Gastrocnemius medialis (tissue), 4 donors: ENCODE data around the gene CLUH. TPM values are rescaled to one million over a fixed set of nuclear protein-coding genes. Genes with fewer than 3 reads are reported as not detected.
A peak's percentile ranks its signal among the peaks of the same experiment; 100 is the strongest.

ENCODE experiments used
- ATAC-seq, 2 donors: fragments of 150-250 bp; one replicate each; pipeline ENCODE4 v1.9.1; 2016
- DNase-seq, 2 donors: peaks; one replicate each; pipeline ENCODE4 v3.0.0-alpha.2; 2019
- H3K27ac ChIP-seq, 4 donors: fragments of 200-600 bp; sonication (generic); 1 replicate in 1 of 4; 2 replicates in 3 of 4; pipeline ENCODE4 v1.5.1; 2016 to 2018; ENCODE audit warnings: mild to moderate bottlenecking in 2 of 4, moderate library complexity in 1 of 4
- H3K27me3 ChIP-seq, 3 donors: fragments of 200-600 bp; sonication (generic) in 2 of 3; 1 replicate in 1 of 3; 2 replicates in 2 of 3; pipeline versions ENCODE4 v1.5.1 to v1.6.0; 2016 to 2019; ENCODE audit warnings: mild to moderate bottlenecking in 1 of 3, moderate library complexity in 1 of 3
- H3K36me3 ChIP-seq, 2 donors: fragments of 200-600 bp; sonication (generic) in 1 of 2; one replicate each; pipeline ENCODE4 v1.5.1; 2017 to 2018
- H3K4me1 ChIP-seq, 2 donors: fragments of 200-600 bp; sonication (generic) in 1 of 2; one replicate each; pipeline ENCODE4 v1.5.1; 2016 to 2017; ENCODE audit warnings: mild to moderate bottlenecking in 2 of 2
- H3K4me3 ChIP-seq, 4 donors: fragments of 200-600 bp; sonication (generic) in 3 of 4; 1 replicate in 1 of 4; 2 replicates in 3 of 4; pipeline ENCODE4 v1.5.1; 2016 to 2019; ENCODE audit warnings: mild to moderate bottlenecking in 2 of 4
- H3K9me3 ChIP-seq, 3 donors: fragments of 200-600 bp; sonication (generic) in 2 of 3; 1 replicate in 1 of 3; 2 replicates in 2 of 3; pipeline ENCODE4 v1.5.1; 2016 to 2019
- POLR2A ChIP-seq, 2 donors: fragments of 450-650 bp; IDR thresholded peaks; one replicate each; pipeline ENCODE4 v1.6.1; 2017; ENCODE audit warnings: antibody characterized with exemption in 2 of 2, mild to moderate bottlenecking in 2 of 2, moderate library complexity in 2 of 2
- in situ Hi-C, 4 donors: fragments of 200-750 bp; cut with MboI; loops; one replicate each; pipeline versions ENCODE4 v1.15.0 to v1.8.0; 2017; ENCODE audit warnings: low sequenced_read_pairs in 4 of 4
- intact Hi-C: fragments of 100-400 bp; cut with DNase I; formaldehyde crosslinking; loops from one replicate; pipeline ENCODE4 v1.15.1; 2023; ENCODE audit warnings: low total_unique reads
- total RNA-seq, 4 donors: library from RNA; depleted of rRNA; stranded (reverse); fragments of >200 nt; gene quantifications; one replicate each; pipeline versions ENCODE4 v1.1.0 to v1.2.3, GENCODE V29; 2016
- TF ChIP-seq, protein P1 (sequence below), 5 experiments: fragments of 450-650 bp in 3 of 5; fragments of 200-600 bp in 2 of 5; sonication (generic) in 2 of 5; IDR thresholded peaks in 4 of 5; conservative IDR thresholded peaks in 1 of 5; 1 replicate in 4 of 5; 2 replicates in 1 of 5; pipeline ENCODE4 v1.5.1; 2016 to 2019; ENCODE audit warnings: antibody characterized with exemption in 5 of 5, mild to moderate bottlenecking in 3 of 5, moderate library complexity in 3 of 5

Gene CLUH
- total RNA-seq, 4 donors from 2014 or later, result 104 to 286 (median 211) TPM

DNA sequence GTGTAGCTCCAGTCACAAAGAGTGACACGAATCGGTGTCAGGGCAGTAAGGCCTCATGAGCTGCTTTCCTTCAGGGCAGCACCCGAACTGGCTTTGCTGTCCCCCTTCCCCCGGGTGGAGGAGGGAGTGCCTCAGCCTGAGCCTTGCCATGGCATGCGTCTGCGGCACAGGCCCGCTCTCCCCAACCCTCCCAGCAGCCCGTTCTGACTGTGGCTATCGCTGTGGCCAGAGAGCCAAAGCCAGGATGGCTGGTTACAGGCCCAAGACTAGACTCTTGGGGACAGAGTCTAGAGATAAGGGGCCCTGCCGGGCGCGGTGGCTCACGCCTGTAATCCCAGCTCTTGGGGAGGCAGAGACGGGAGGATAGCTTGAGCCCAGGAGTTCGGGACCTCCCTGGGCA, 25.9 kb downstream of the CLUH start:
- peak overlapping the region; percentile 82 to 94 (median 90) for H3K27ac ChIP-seq
- TF ChIP-seq POLR2A (IDR thresholded peaks at IDR 0.05), result no peak
- TF ChIP-seq, protein P1, sequence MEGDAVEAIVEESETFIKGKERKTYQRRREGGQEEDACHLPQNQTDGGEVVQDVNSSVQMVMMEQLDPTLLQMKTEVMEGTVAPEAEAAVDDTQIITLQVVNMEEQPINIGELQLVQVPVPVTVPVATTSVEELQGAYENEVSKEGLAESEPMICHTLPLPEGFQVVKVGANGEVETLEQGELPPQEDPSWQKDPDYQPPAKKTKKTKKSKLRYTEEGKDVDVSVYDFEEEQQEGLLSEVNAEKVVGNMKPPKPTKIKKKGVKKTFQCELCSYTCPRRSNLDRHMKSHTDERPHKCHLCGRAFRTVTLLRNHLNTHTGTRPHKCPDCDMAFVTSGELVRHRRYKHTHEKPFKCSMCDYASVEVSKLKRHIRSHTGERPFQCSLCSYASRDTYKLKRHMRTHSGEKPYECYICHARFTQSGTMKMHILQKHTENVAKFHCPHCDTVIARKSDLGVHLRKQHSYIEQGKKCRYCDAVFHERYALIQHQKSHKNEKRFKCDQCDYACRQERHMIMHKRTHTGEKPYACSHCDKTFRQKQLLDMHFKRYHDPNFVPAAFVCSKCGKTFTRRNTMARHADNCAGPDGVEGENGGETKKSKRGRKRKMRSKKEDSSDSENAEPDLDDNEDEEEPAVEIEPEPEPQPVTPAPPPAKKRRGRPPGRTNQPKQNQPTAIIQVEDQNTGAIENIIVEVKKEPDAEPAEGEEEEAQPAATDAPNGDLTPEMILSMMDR (IDR thresholded peaks at IDR 0.05 in 4 of 5, conservative IDR thresholded peaks at IDR 0.05 in 1 of 5), result no peak
- intact Hi-C loops, result loop anchor here (2.0 to 5.0 kb wide), 2 partner anchors 25 to 93 kb away; partner anchors contain the start of genes CLUH and PAFAH1B1
- in situ Hi-C loops, result no loop called here
- DNase-seq, result no peak
- H3K36me3 ChIP-seq, result peaks cover under 1 to 47% of the 10 kb centered on the region in 2 donors
- no peaks in the 10 kb centered on the region for H3K9me3 ChIP-seq
- no peak overlapping the region for H3K4me3 ChIP-seq
- peaks cover 38 to 41% of the 10 kb centered on the region in 2 donors for H3K4me1 ChIP-seq
- H3K27me3 ChIP-seq, result no peaks in the 10 kb centered on the region
- ATAC-seq, result no peak

- in situ Hi-C loops (no loop called here), intact Hi-C loops (no loop called here)
- peak overlapping the region in 2 of 4 donors; percentile 35 to 94 for H3K27ac ChIP-seq
- H3K9me3 ChIP-seq, result no peaks in the 10 kb centered on the region
- H3K36me3 ChIP-seq, result peaks cover 5 to 49% of the 10 kb centered on the region in 2 donors
- DNase-seq (no peak), ATAC-seq (no peak)
- no peak overlapping the region for H3K4me3 ChIP-seq
- peaks cover 37 to 38% of the 10 kb centered on the region in 2 donors for H3K4me1 ChIP-seq
- TF ChIP-seq, protein P1 (IDR thresholded peaks at IDR 0.05 in 4 of 5, conservative IDR thresholded peaks at IDR 0.05 in 1 of 5), result no peak
- TF ChIP-seq POLR2A (IDR thresholded peaks at IDR 0.05), result no peak
- no peaks in the 10 kb centered on the region for H3K27me3 ChIP-seq
These were observed 27.0 kb downstream of the CLUH start for GRCh38 chr17:2684549-2684948.

DNA sequence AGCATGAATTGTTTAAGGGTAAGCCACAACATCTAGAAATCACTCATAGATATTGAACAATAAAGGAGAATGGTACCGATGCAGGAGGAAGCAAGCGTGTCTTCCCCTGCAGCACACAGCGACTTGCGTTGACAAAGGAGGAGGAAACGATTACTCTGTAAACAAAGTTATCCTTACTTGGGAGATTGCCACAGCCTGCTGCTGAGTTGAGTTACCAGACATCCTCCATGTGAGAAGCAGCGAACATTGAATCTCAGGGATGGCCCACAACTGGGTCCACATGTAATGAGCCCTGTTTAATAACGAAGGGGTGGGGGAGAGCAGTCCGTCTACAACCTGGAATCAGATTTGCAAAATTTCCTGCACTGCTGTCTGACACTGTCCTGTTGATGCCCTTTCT, 27.7 kb downstream of the CLUH start:
- TF ChIP-seq, protein P1 (IDR thresholded peaks at IDR 0.05 in 4 of 5, conservative IDR thresholded peaks at IDR 0.05 in 1 of 5), result no peak
- no peak for TF ChIP-seq POLR2A (IDR thresholded peaks at IDR 0.05)
- no peaks in the 10 kb centered on the region for H3K27me3 ChIP-seq
- no peaks in the 10 kb centered on the region for H3K9me3 ChIP-seq
- intact Hi-C loops, result no loop called here
- ATAC-seq, result no peak
- DNase-seq, result no peak
- no peak overlapping the region for H3K4me3 ChIP-seq
- in situ Hi-C loops, result no loop called here
- peak overlapping the region in 2 of 4 donors; percentile 35 to 94 for H3K27ac ChIP-seq
- H3K4me1 ChIP-seq, result peaks cover 30 to 32% of the 10 kb centered on the region in 2 donors
- peaks cover 5 to 52% of the 10 kb centered on the region in 2 donors for H3K36me3 ChIP-seq

- Histone ChIP-seq H3K27me3 (no peaks in the 10 kb centered on the region), H3K9me3 (no peaks in the 10 kb centered on the region), H3K4me3 (no peak overlapping the region), H3K4me1 (peaks cover 15 to 18% of the 10 kb centered on the region in 2 donors), H3K27ac (no peak overlapping the region), H3K36me3 (peaks cover 5 to 66% of the 10 kb centered on the region in 2 donors)
- in situ Hi-C loops, result no loop called here
- TF ChIP-seq, protein P1 (IDR thresholded peaks at IDR 0.05 in 4 of 5, conservative IDR thresholded peaks at IDR 0.05 in 1 of 5), result no peak
- no peak for TF ChIP-seq POLR2A (IDR thresholded peaks at IDR 0.05)
- ATAC-seq (no peak), DNase-seq (no peak)
- intact Hi-C loops, result no loop called here
These were observed 29.2 kb downstream of the CLUH start for GRCh38 chr17:2682176-2682938.
